HL-60 (cell line): Measurements from ENCODE around the gene HOXC12.

Experiments used
- DNase-seq, 2 experiments: peaks; one replicate each; pipeline ENCODE4 v3.0.0-alpha.2; 2010 to 2020; ENCODE audit warnings: low read depth in 1 of 2, low spot score in 1 of 2
- H3K27ac ChIP-seq: fragments of 250-450 bp; sonication (Bioruptor Pico); replicated peaks from 2 replicates; pipeline ENCODE4 v1.5.1; 2020; ENCODE audit warnings: mild to moderate bottlenecking, moderate library complexity
- H3K27me3 ChIP-seq: fragments of 250-450 bp; sonication (Bioruptor Pico); 2 replicates; pipeline ENCODE4 v1.5.1; 2021; ENCODE audit warnings: mild to moderate bottlenecking, moderate library complexity; ENCODE audit not compliant: insufficient read depth, poor library complexity, severe bottlenecking
- H3K4me3 ChIP-seq: replicated peaks from 2 replicates; pipeline ENCODE4 v1.5.1; 2011; ENCODE audit warnings: mild to moderate bottlenecking, control low read depth, low read length; ENCODE audit not compliant: insufficient read depth
- GABPA ChIP-seq: IDR thresholded peaks from 2 replicates; pipeline ENCODE4 v1.6.1; 2012; ENCODE audit warnings: low read depth
- POLR2AphosphoS5 ChIP-seq: IDR thresholded peaks from 2 replicates; pipeline ENCODE4 v1.6.1; 2012; ENCODE audit warnings: low read depth
- SPI1 ChIP-seq: IDR thresholded peaks from 2 replicates; pipeline ENCODE4 v1.6.1; 2012; ENCODE audit warnings: low read depth, mild to moderate bottlenecking, borderline replicate concordance
- TF ChIP-seq, protein P1 (sequence below): IDR thresholded peaks from 2 replicates; pipeline ENCODE4 v1.6.1; 2012; ENCODE audit warnings: low read depth; ENCODE audit not compliant: insufficient replicate concordance
- TF ChIP-seq, protein P2 (sequence below): IDR thresholded peaks from one replicate; pipeline ENCODE4 v1.5.1; 2011; ENCODE audit warnings: low read length, control low read depth, inconsistent platforms; ENCODE audit not compliant: insufficient read depth

The HOXC12 gene

DNA sequence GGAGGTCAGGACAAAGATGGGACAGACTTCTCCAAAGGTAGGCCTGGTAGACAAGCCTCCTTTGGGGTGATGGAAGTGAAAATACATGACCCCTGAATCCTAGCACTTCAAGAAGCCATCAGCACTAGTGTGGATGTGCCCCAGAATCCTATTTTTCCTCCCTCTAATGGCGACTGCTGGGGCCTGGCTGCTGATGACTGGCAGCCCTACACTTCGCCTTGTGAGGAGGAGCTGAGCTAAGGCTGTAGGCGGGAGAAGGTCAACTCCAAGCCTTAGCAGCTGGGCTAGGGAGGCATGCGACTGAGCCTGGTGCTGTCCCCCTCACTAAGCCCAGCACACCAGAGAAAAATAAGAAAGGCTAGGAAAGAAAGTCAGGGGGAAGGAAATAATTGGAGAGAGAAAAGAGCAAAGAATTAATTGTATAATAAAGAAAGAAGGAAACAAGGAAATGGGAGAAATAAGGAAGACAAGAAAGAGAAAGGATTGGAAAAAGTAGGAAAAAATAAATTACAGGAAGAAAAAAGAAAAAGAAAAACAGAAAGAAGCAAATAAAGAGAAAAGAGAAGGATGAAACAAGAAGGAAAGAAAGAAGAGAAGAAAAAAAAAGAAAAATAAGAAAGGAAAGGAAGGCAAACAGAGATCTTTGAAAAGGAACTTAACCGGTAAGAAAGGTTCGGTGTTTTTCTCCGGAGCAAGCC lies 25.6 kb downstream of the HOXC12 start:
- Histone ChIP-seq H3K27me3 (peaks cover 57% of the 10 kb centered on the region), H3K4me3 (no peak overlapping the region), H3K27ac (no peak overlapping the region)
- no peak for DNase-seq
- TF ChIP-seq, protein P1, sequence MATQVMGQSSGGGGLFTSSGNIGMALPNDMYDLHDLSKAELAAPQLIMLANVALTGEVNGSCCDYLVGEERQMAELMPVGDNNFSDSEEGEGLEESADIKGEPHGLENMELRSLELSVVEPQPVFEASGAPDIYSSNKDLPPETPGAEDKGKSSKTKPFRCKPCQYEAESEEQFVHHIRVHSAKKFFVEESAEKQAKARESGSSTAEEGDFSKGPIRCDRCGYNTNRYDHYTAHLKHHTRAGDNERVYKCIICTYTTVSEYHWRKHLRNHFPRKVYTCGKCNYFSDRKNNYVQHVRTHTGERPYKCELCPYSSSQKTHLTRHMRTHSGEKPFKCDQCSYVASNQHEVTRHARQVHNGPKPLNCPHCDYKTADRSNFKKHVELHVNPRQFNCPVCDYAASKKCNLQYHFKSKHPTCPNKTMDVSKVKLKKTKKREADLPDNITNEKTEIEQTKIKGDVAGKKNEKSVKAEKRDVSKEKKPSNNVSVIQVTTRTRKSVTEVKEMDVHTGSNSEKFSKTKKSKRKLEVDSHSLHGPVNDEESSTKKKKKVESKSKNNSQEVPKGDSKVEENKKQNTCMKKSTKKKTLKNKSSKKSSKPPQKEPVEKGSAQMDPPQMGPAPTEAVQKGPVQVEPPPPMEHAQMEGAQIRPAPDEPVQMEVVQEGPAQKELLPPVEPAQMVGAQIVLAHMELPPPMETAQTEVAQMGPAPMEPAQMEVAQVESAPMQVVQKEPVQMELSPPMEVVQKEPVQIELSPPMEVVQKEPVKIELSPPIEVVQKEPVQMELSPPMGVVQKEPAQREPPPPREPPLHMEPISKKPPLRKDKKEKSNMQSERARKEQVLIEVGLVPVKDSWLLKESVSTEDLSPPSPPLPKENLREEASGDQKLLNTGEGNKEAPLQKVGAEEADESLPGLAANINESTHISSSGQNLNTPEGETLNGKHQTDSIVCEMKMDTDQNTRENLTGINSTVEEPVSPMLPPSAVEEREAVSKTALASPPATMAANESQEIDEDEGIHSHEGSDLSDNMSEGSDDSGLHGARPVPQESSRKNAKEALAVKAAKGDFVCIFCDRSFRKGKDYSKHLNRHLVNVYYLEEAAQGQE, result no peak
- TF ChIP-seq, protein P2, sequence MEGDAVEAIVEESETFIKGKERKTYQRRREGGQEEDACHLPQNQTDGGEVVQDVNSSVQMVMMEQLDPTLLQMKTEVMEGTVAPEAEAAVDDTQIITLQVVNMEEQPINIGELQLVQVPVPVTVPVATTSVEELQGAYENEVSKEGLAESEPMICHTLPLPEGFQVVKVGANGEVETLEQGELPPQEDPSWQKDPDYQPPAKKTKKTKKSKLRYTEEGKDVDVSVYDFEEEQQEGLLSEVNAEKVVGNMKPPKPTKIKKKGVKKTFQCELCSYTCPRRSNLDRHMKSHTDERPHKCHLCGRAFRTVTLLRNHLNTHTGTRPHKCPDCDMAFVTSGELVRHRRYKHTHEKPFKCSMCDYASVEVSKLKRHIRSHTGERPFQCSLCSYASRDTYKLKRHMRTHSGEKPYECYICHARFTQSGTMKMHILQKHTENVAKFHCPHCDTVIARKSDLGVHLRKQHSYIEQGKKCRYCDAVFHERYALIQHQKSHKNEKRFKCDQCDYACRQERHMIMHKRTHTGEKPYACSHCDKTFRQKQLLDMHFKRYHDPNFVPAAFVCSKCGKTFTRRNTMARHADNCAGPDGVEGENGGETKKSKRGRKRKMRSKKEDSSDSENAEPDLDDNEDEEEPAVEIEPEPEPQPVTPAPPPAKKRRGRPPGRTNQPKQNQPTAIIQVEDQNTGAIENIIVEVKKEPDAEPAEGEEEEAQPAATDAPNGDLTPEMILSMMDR, result no peak
- TF ChIP-seq POLR2AphosphoS5 (no peak), GABPA (no peak), SPI1 (no peak)

DNA sequence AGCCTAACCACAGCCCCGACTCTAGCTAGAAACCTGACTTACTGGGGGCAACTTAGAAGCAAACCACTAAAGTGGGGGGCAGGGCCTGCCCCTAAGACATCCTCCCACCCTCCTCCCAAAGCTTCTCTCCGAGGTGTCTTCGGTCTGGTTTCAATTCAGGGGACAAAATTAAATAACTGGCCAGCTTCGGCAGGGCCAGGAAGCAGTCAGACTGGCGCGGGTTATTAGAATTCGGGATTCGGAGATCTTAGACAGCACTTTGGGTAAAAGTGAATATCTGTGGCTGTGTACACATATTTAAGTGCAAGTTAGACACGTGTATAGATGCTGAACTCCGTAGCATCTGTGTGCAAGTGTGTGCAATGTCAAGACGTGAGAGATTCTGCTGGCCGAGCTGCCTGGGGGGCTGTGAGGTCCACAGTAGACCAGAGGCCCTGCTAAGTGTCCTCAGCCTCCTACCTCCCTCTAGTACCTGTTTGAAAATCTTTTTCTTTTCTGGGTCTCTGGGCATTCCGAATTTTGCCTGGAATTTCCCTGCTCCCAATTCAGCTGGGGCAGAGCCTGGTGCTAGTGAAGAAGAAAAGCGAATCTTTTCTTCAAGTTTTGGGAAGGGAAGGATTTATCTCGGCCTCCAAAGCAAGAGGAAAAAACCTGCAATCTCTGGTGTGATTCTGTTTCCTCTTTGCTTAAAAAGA lies 26.2 kb downstream of the HOXC12 start:
- Histone ChIP-seq H3K27ac (no peak overlapping the region), H3K4me3 (no peak overlapping the region), H3K27me3 (peaks cover 57% of the 10 kb centered on the region)
- TF ChIP-seq, protein P2, result no peak
- TF ChIP-seq, protein P1, result no peak
- TF ChIP-seq SPI1, result no peak
- no peak for TF ChIP-seq GABPA
- no peak for TF ChIP-seq POLR2AphosphoS5
- no peak for DNase-seq

DNA sequence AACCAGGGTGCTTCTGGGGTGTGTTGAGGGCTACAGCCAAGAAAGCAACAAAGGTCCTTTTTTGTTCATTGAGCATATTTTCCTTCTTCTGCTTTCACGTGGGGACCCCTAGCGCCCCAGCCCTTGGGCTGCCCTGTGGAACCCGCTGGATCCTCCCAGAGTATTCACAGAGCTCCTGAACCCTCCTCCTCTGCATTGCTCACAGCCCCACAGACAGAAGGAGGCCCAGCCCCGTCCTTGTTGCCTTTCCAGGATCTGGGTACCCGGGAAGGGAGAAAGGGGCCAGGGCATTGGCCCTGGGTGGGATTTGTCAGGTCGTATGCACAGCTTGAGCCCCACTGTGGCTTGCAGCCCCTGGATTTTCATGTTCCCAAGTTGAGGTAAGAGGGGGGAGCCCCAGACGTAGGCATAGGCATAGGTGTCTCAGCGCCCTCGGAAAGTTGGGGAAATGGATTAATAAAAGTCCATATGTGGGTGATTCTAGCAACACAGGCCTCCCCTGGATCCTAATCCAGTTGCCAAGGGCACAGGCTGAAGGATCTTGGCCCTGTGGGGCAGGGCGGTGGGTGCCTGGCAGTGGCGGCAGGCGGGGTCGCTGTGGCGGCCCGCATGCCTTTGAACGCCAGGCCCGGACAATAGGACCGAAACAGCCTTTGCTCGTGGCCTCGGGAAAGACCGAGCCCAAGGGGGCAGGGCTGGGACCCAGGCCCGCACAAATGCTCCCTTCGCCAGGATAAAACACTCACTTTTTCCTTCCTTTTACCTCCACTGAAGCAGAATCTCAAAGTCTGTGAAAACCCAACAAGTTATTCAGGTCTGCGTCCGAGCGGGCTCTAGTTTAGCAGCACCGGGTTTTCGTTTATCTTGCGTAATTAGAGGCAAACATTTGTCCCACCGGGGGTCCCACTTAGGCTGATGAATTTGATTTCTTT lies 27.2 kb downstream of the HOXC12 start:
- no peak overlapping the region for H3K4me3 ChIP-seq
- no peak for DNase-seq
- H3K27me3 ChIP-seq, result peaks cover 51% of the 10 kb centered on the region
- TF ChIP-seq, protein P1, result no peak
- no peak for TF ChIP-seq GABPA
- TF ChIP-seq POLR2AphosphoS5, result no peak
- TF ChIP-seq SPI1, result no peak
- TF ChIP-seq, protein P2, result no peak
- H3K27ac ChIP-seq, result no peak overlapping the region
